ENCODE data around the gene TUT1.
A peak's percentile ranks its signal among the peaks of the same experiment; 100 is the strongest.
"Not testable (repeated sequence)": the region's sequence is repeated elsewhere in the genome, so short reads cannot be mapped to it uniquely, and the experiment has no call there.

TUT1 gene

GRCh38 chr11:62604460-62605120 lies 13.3 kb upstream of the TUT1 start:
- no peak for DNase-seq

GRCh38 chr11:62603776-62604299 lies 12.5 kb upstream of the TUT1 start:
- DNase-seq = no peak

- DNase-seq = no peak
Measured at GRCh38 chr11:62603072-62603408, 11.7 kb upstream of the TUT1 start.

- DNase-seq = peak in 3 of 4 experiments; percentile 33 to 65 (median 44)
Measured at GRCh38 chr11:62602141-62603071, 11.1 kb upstream of the TUT1 start.

- DNase-seq = peak; percentile 99
Measured at GRCh38 chr11:62601372-62602140, 10.2 kb upstream of the TUT1 start, which contains the start of gene MTA2. Gene MTA2 (minus strand): TSS chr11:62601865. CDS start chr11:62601450, 415 bp downstream.

GRCh38 chr11:62601122-62601371 lies 9.7 kb upstream of the TUT1 start:
- peak; percentile 24 to 78 (median 57) for DNase-seq

GRCh38 chr11:62600367-62601121 lies 9.2 kb upstream of the TUT1 start:
- no peak for DNase-seq

- no peak for DNase-seq
Measured at GRCh38 chr11:62599901-62600300, 8.6 kb upstream of the TUT1 start.

GRCh38 chr11:62599069-62599696 lies 7.9 kb upstream of the TUT1 start:
- DNase-seq = peak; percentile 93 to 98 (median 96)

- no peak for DNase-seq
Measured at GRCh38 chr11:62595124-62595523, 3.8 kb upstream of the TUT1 start.

GRCh38 chr11:62593434-62594044 lies 2.2 kb upstream of the TUT1 start:
- DNase-seq = peak; percentile 89 to 95 (median 92)

GRCh38 chr11:62592989-62593421 lies 1.7 kb upstream of the TUT1 start:
- no peak for DNase-seq

- DNase-seq = peak in 2 of 4 experiments; percentile 22 to 36
Measured at GRCh38 chr11:62592146-62592815, 958 bp upstream of the TUT1 start.

- DNase-seq = peak in 3 of 4 experiments; percentile 26 to 33 (median 30)
Measured at GRCh38 chr11:62588966-62589637, 2.2 kb downstream of the TUT1 start.

- DNase-seq = not testable (repeated sequence)
Measured at GRCh38 chr11:62585356-62585755, 6.0 kb downstream of the TUT1 start.

- DNase-seq = not testable (repeated sequence)
Measured at GRCh38 chr11:62581735-62582134, 9.6 kb downstream of the TUT1 start.

- no peak for DNase-seq
Measured at GRCh38 chr11:62580959-62581715, 10.2 kb downstream of the TUT1 start.

- DNase-seq = no peak
Measured at GRCh38 chr11:62579252-62579651, 12.1 kb downstream of the TUT1 start.

GRCh38 chr11:62578541-62578940 lies 12.8 kb downstream of the TUT1 start:
- DNase-seq = no peak
